DMS114 treated with DMSO at 0.1 percent for 48 hours (cell line): ENCODE data around the gene C16orf95.
"Not testable (repeated sequence)": the region's sequence is repeated elsewhere in the genome, so short reads cannot be mapped to it uniquely, and the experiment has no call there.

Experiments
- DNase-seq: peaks from one replicate; lab custom pipeline; 2025; ENCODE audit not compliant: unreplicated experiment; lab: John Stamatoyannopoulos, UW

The C16orf95 gene

DNA sequence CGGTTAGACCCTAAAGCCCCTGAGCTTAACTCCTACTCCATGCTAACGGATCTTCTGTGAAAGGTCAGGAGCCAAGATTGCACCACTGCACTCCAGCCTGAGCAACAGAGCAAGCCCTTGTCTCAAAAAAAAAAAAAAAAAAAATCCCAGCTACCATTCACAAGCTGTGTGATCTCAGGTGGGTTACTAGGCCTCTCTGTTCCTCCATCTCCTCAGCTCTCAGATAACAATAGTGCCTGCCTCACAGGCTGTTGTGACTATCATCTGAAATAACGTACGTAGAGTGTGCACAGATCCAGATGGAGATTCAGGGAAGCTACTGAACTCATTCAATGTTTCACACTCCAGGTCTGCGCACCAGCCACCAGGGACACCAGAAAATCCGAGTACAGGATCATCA, 57.8 kb downstream of the C16orf95 start:
- no peak for DNase-seq

DNA sequence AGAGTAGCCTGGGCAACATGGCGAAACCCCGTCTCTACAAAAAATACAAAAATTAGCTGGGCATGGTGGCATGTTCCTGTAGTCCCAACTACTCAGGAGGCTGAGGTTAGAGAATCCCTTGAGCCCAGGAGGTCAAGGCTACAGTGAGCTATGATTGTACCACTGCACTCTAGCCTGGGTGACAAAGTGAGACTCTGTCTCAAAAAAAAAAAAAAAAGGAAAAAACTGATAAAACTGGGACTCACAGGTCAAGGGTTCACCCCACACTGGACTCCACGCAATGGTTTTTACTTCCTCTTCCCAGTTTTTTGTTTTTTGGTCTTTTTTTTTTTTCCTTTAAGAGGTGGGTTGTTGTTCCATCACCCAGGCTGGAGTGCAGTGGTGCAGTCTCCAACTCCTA, 58.5 kb downstream of the C16orf95 start:
- DNase-seq, result not testable (repeated sequence)

DNA sequence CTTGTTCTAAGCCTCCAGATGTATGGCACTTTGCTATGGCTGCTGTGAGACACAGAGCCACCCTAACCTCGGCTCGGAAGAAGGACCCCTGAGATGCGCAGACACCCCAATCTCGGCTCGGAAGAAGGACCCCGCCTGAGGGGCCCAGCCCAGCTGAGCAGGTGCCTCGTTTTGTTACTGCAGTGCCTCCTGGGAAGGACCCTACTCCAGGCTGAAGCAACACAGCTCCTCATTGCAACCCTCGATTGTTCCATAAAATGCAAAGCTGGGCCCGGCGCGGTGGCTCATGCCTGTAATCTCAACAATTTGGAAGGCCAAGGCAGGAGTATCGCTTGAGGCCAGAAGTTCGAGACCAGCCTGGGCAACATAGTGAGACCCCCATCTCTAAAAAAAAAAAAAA, 61.3 kb downstream of the C16orf95 start:
- no peak for DNase-seq

DNA sequence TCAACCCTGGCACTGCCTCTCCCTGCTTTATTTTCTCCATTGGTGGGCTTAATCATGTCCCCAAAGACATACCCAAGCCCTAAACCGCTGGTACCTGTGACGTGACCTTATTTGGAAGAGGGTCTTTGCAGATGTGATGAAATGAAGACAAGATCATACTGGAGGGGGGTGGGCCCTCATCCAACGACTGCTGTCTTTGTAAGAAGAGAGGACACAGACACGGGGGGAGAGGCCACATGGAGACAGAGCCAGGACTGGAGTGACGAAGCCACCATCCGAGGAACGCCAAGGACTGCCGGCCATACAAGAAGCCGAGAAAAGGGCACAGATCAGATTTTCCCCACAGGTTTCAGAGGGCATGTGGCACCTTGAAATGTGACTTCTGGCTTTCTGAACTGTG, 62.5 kb downstream of the C16orf95 start:
- no peak for DNase-seq

DNA sequence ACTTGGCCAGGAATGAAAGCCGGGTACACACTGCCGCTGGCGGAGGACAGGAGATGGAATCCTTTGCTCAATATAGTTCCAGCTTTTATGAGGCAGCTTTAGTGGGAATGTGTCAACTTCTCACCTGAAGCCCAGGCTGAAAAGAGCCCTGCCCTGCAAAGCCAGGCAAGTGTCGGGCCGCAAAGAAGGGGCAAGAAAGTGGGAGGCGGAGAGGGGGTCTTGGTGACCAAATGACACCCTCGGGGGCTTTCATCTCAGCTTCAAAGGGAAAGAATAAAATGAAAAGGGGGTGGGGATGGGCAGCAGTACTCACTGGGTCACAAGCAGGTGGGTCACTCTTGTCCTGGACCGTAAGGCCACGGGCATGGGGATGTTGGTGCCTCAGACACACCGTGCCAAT, 62.9 kb downstream of the C16orf95 start:
- DNase-seq, result no peak

DNA sequence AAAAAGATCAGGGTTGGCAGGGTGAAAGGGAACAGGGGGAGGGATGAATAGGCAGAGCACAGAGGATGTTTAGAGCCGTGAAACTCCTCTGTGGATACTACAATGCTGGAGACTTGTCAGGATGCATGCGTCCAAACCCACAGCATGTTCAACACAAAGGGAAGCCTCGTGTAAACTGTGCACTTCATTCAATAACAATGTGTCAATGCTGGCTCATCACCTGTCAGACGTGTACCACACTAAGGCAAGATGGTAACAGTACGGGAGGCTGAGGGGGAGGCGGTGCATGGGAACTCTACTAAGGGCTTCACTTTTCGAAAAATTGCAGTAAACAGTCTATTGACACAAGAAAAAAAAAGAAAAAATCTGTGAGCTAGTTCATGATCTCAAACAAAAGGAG, 63.7 kb downstream of the C16orf95 start:
- DNase-seq, result no peak
